Testis (tissue), 3 donors: ENCODE data around the gene NPEPL1. TPM values are rescaled to one million over a fixed set of nuclear protein-coding genes. Genes with fewer than 3 reads are reported as not detected.
"Not testable (repeated sequence)": the region's sequence is repeated elsewhere in the genome, so short reads cannot be mapped to it uniquely, and the experiment has no call there.

Experiments
- DNase-seq: peaks from one replicate; pipeline ENCODE4 v3.0.0-alpha.2; 2019
- H3K27ac ChIP-seq, 2 donors: fragments of 200-600 bp; sonication (generic); one replicate each; pipeline ENCODE4 v1.5.1; 2019
- H3K27me3 ChIP-seq: fragments of 200-600 bp; sonication (generic); one replicate; pipeline ENCODE4 v1.5.1; 2019
- H3K36me3 ChIP-seq: fragments of 200-600 bp; sonication (generic); one replicate; pipeline ENCODE4 v1.5.1; 2017; ENCODE audit warnings: low read depth; ENCODE audit errors: missing control alignments
- H3K4me1 ChIP-seq: fragments of 200-600 bp; sonication (generic); one replicate; pipeline ENCODE4 v1.5.1; 2019
- H3K4me3 ChIP-seq, 2 donors: fragments of 200-600 bp; sonication (generic); one replicate each; pipeline ENCODE4 v1.5.1; 2017 to 2019
- H3K9me3 ChIP-seq: fragments of 200-600 bp; sonication (generic); one replicate; pipeline ENCODE4 v1.5.1; 2017
- CTCF ChIP-seq, 3 experiments: fragments of 450-650 bp in 2 of 3; fragments of 200-600 bp in 1 of 3; sonication (generic) in 1 of 3; IDR thresholded peaks; one replicate each; pipeline ENCODE4 v1.5.1; 2016 to 2019; ENCODE audit warnings: antibody characterized with exemption in 3 of 3, mild to moderate bottlenecking in 2 of 3, moderate library complexity in 1 of 3
- POLR2A ChIP-seq: fragments of 450-650 bp; IDR thresholded peaks from one replicate; pipeline ENCODE4 v1.6.1; 2017; ENCODE audit warnings: antibody characterized with exemption, mild to moderate bottlenecking, moderate library complexity
- WGBS, 2 donors: methylation state at CpG; one replicate each; pipeline ENCODE4 v1.1.5; 2018; 5-methylcytosine and 5-hydroxymethylcytosine counted together
- intact Hi-C: fragments of 100-400 bp; cut with DNase I; formaldehyde crosslinking; loops from one replicate; pipeline ENCODE4 v1.15.1; 2023; ENCODE audit warnings: low total_unique reads
- polyA plus RNA-seq: library from polyadenylated mRNA; stranded (reverse); fragments of 350-450 nt; fragmentation: Illumina TruSeq; extraction: RNeasy Lipid Tissue Mini Kit (QIAGEN cat#74804); gene quantifications from one replicate; pipeline ENCODE4 v1.2.3, GENCODE V29; 2014; ENCODE audit warnings: low read depth, low replicate concordance; ENCODE audit not compliant: insufficient read depth
- total RNA-seq, 2 donors: library from RNA; depleted of rRNA; stranded (reverse); fragments of >200 nt; gene quantifications; one replicate each; pipeline ENCODE4 v1.2.3, GENCODE V29; 2016

Gene NPEPL1
- total and polyA plus RNA-seq, 3 donors from 2014 or later = 47.6 to 79.9 (median 56.3) TPM

GRCh38 chr20:58755766-58756449, 63.3 kb downstream of the NPEPL1 start:
- TF ChIP-seq POLR2A (no peak), CTCF (IDR thresholded peaks at IDR 0.05) (no peak)
- WGBS, 2 donors = 61% methylated on average over 28 of the region's 28 CpGs

GRCh38 chr20:58756450-58756775, 63.8 kb downstream of the NPEPL1 start:
- Histone ChIP-seq H3K36me3 (no peaks in the 10 kb centered on the region), H3K27ac (no peak overlapping the region), H3K9me3 (no peaks in the 10 kb centered on the region), H3K27me3 (no peaks in the 10 kb centered on the region), H3K4me1 (no peaks in the 10 kb centered on the region), H3K4me3 (no peak overlapping the region)
- DNase-seq = no peak
- no peak for TF ChIP-seq CTCF (IDR thresholded peaks at IDR 0.05)
- no peak for TF ChIP-seq POLR2A
- 50 to 68% methylated on average over 7 of the region's 7 CpGs for WGBS, 2 donors
- intact Hi-C loops = no loop called here

More at GRCh38 chr20:58755766-58756449, 63.3 kb downstream of the NPEPL1 start:
- Histone ChIP-seq H3K36me3 (no peaks in the 10 kb centered on the region), H3K27ac (no peak overlapping the region), H3K9me3 (no peaks in the 10 kb centered on the region), H3K27me3 (no peaks in the 10 kb centered on the region), H3K4me1 (no peaks in the 10 kb centered on the region), H3K4me3 (no peak overlapping the region)
- intact Hi-C loops = no loop called here
- no peak for DNase-seq

- H3K4me1 ChIP-seq, H3K36me3 ChIP-seq, H3K27ac ChIP-seq, DNase-seq, intact Hi-C loops, H3K4me3 ChIP-seq, H3K9me3 ChIP-seq, H3K27me3 ChIP-seq: not testable (repeated sequence)
- 93 to 98% methylated on average over 5 of the region's 5 CpGs for WGBS, 2 donors
These were observed 65.0 kb downstream of the NPEPL1 start for GRCh38 chr20:58757647-58758046.

GRCh38 chr20:58759947-58760346, 67.3 kb downstream of the NPEPL1 start:
- no peaks in the 10 kb centered on the region for H3K36me3 ChIP-seq
- no peak overlapping the region for H3K27ac ChIP-seq
- intact Hi-C loops = no loop called here
- WGBS, 2 donors = 92 to 95% methylated on average over 3 of the region's 3 CpGs
- no peak for TF ChIP-seq CTCF (IDR thresholded peaks at IDR 0.05)
- TF ChIP-seq POLR2A = no peak
- H3K4me1 ChIP-seq = no peaks in the 10 kb centered on the region
- no peak for DNase-seq
- no peak overlapping the region for H3K4me3 ChIP-seq
- no peaks in the 10 kb centered on the region for H3K9me3 ChIP-seq
- H3K27me3 ChIP-seq = no peaks in the 10 kb centered on the region

GRCh38 chr20:58760856-58761255, 68.3 kb downstream of the NPEPL1 start:
- TF ChIP-seq CTCF (IDR thresholded peaks at IDR 0.05) = no peak
- no peak for TF ChIP-seq POLR2A
- no peak for DNase-seq
- H3K36me3 ChIP-seq = no peaks in the 10 kb centered on the region
- H3K4me3 ChIP-seq = no peak overlapping the region
- intact Hi-C loops = no loop called here
- no peaks in the 10 kb centered on the region for H3K4me1 ChIP-seq
- no peaks in the 10 kb centered on the region for H3K27me3 ChIP-seq
- no peak overlapping the region for H3K27ac ChIP-seq
- WGBS, 2 donors = 75 to 85% methylated on average over 3 of the region's 3 CpGs
- no peaks in the 10 kb centered on the region for H3K9me3 ChIP-seq
